SK-N-SH (cell line): ENCODE measurements around the gene FCHO1. TPM values are rescaled to one million over a fixed set of nuclear protein-coding genes. Genes with fewer than 3 reads are reported as not detected.

Experiments used
- CTCF ChIA-PET: fragments of 300-600, 350-600 bp; formaldehyde crosslinking; extraction: SDS; loops from one replicate; lab custom pipeline; 2021; lab: Yijun Ruan, JAX
- POLR2A ChIA-PET: fragments of 350-600 bp; sonication (Branson Sonifier 250); formaldehyde crosslinking; extraction: SDS; loops from one replicate; lab custom pipeline; 2020; ENCODE audit warnings: antibody characterized with exemption, inconsistent platforms; lab: Yijun Ruan, JAX
- DNase-seq: peaks from one replicate; pipeline ENCODE4 v3.0.0; 2012
- H2AFZ ChIP-seq: fragments of 200-600 bp; sonication (generic); 2 replicates; pipeline ENCODE4 v1.8.1; 2016; ENCODE audit warnings: antibody characterized with exemption, mild to moderate bottlenecking, low read depth
- H3F3A ChIP-seq: fragments of 200-600 bp; sonication (generic); replicated peaks from 2 replicates; pipeline ENCODE3; 2016; ENCODE audit warnings: antibody characterized with exemption, mild to moderate bottlenecking; ENCODE audit not compliant: insufficient read depth
- H3K27ac ChIP-seq, 2 experiments: fragments of 200-500 bp in 1 of 2; fragments of 200-600 bp in 1 of 2; sonication (Bioruptor generic) in 1 of 2; sonication (generic), shearing (Covaris generic) in 1 of 2; 2 replicates each; pipeline versions ENCODE4 v1.5.1 to v1.6.1; 2014 to 2016; ENCODE audit warnings: low read depth in 2 of 2, inconsistent platforms in 1 of 2, low read length in 1 of 2, mild to moderate bottlenecking in 1 of 2, mixed read lengths in 1 of 2
- H3K27me3 ChIP-seq: fragments of 200-600 bp; sonication (generic), shearing (Covaris generic); 2 replicates; pipeline ENCODE4 v1.6.1; 2016; ENCODE audit warnings: mixed run types; ENCODE audit not compliant: insufficient read depth
- H3K36me3 ChIP-seq, 2 experiments: fragments of 200-500 bp in 1 of 2; fragments of 200-600 bp in 1 of 2; sonication (Bioruptor generic) in 1 of 2; sonication (generic) in 1 of 2; replicated peaks in 1 of 2; 2 replicates each; pipeline versions ENCODE3 to v1.5.1; 2014 to 2016; ENCODE audit warnings: low read length in 1 of 2, mild to moderate bottlenecking in 1 of 2; ENCODE audit not compliant: insufficient read depth in 2 of 2, control insufficient read depth in 1 of 2
- H3K4me1 ChIP-seq, 2 experiments: fragments of 200-500 bp in 1 of 2; fragments of 200-600 bp in 1 of 2; sonication (Bioruptor generic) in 1 of 2; sonication (generic), shearing (Covaris generic) in 1 of 2; 2 replicates each; pipeline versions ENCODE4 v1.5.1 to v1.6.1; 2014 to 2016; ENCODE audit warnings: low read depth in 1 of 2, low read length in 1 of 2, mixed run types in 1 of 2; ENCODE audit not compliant: insufficient read depth in 2 of 2, control insufficient read depth in 1 of 2
- H3K4me2 ChIP-seq: fragments of 200-600 bp; sonication (generic), shearing (Covaris generic); 2 replicates; pipeline ENCODE4 v1.6.1; 2017; ENCODE audit warnings: mixed run types
- H3K4me3 ChIP-seq, 2 experiments: fragments of 200-500 bp in 1 of 2; fragments of 200-600 bp in 1 of 2; sonication (Bioruptor generic) in 1 of 2; sonication (generic), shearing (Covaris generic) in 1 of 2; 2 replicates each; pipeline versions ENCODE4 v1.5.1 to v1.8.1; 2014 to 2016; ENCODE audit warnings: low read depth in 2 of 2, inconsistent platforms in 1 of 2, low read length in 1 of 2, mild to moderate bottlenecking in 1 of 2, mixed read lengths in 1 of 2, moderate library complexity in 1 of 2
- H3K79me2 ChIP-seq: fragments of 200-600 bp; sonication (generic); 2 replicates; pipeline ENCODE4 v1.8.1; 2017; ENCODE audit warnings: mild to moderate bottlenecking; ENCODE audit not compliant: insufficient read depth
- H3K9ac ChIP-seq: fragments of 200-600 bp; sonication (generic); 2 replicates; pipeline ENCODE4 v1.6.1; 2017; ENCODE audit warnings: mixed run types
- H3K9me2 ChIP-seq: fragments of 200-600 bp; sonication (generic); 2 replicates; pipeline ENCODE4 v1.6.1; 2017; ENCODE audit warnings: mixed run types
- H3K9me3 ChIP-seq: fragments of 200-600 bp; sonication (generic); 2 replicates; pipeline ENCODE4 v1.6.1; 2017; ENCODE audit warnings: mixed run types, mild to moderate bottlenecking, moderate library complexity
- H4K20me1 ChIP-seq: fragments of 200-600 bp; sonication (generic); 2 replicates; pipeline ENCODE4 v1.6.1; 2017; ENCODE audit warnings: mild to moderate bottlenecking, mixed run types; ENCODE audit not compliant: insufficient read depth
- CHD2 ChIP-seq: fragments of 150-350 bp; IDR thresholded peaks from 2 replicates; pipeline ENCODE4 v1.6.1; 2018; ENCODE audit warnings: low read length; ENCODE audit not compliant: partially characterized antibody
- EZH2phosphoT487 ChIP-seq: fragments of 200-600 bp; sonication (generic); IDR thresholded peaks from 2 replicates; pipeline ENCODE4 v1.6.1; 2017; ENCODE audit warnings: low read depth, mixed run types, mild to moderate bottlenecking, antibody characterized with exemption, moderate library complexity, borderline replicate concordance
- FOXJ3 ChIP-seq: sonication (generic); formaldehyde crosslinking; IDR thresholded peaks from 2 replicates; pipeline ENCODE4 v1.5.1; 2020; ENCODE audit warnings: mild to moderate bottlenecking, missing genetic modification reagents
- MAX ChIP-seq: IDR thresholded peaks from 2 replicates; pipeline ENCODE4 v1.4.0; 2012; ENCODE audit warnings: low read depth
- NRF1 ChIP-seq: IDR thresholded peaks from 2 replicates; pipeline ENCODE4 v1.6.1; 2012; ENCODE audit warnings: low read depth, mild to moderate bottlenecking, low read length
- PBX3 ChIP-seq: IDR thresholded peaks from 2 replicates; pipeline ENCODE4; 2012
- RCOR1 ChIP-seq: fragments of 150-350 bp; IDR thresholded peaks from 2 replicates; pipeline ENCODE4 v1.6.1; 2017; ENCODE audit warnings: antibody characterized with exemption, low read length
- RFX5 ChIP-seq: IDR thresholded peaks from 2 replicates; pipeline ENCODE4 v1.6.1; 2012; ENCODE audit warnings: mild to moderate bottlenecking, improper control_type of control experiment, low read length
- TCF12 ChIP-seq: IDR thresholded peaks from 2 replicates; pipeline ENCODE4 v1.4.0; 2012
- WGBS: methylation state at CpG from one replicate; pipeline ENCODE4 v1.1.6; 2017; ENCODE audit warnings: low lambda C conversion rate; 5-methylcytosine and 5-hydroxymethylcytosine counted together
- polyA plus RNA-seq, 3 experiments: library from polyadenylated mRNA; depleted of rRNA; stranded (reverse); fragments of >200 nt; gene quantifications; 2 replicates each; pipeline ENCODE4 v1.2.3, GENCODE V29; 2012

Gene FCHO1
- polyA plus RNA-seq, 1 of the 3 experiments (the other 2 are of a cell fraction): 0.71 TPM

GRCh38 chr19:17747205-17748098 is 3.8 kb upstream of the FCHO1 start:
- H3K4me2 ChIP-seq: peak overlapping the region; percentile 84
- no peaks in the 10 kb centered on the region for H4K20me1 ChIP-seq
- H3K4me1 ChIP-seq: peaks cover 0 to 4% of the 10 kb centered on the region in 2 experiments; a peak in 1 of 4 replicates
- no peak overlapping the region for H3K9ac ChIP-seq
- H3K27ac ChIP-seq: no peak overlapping the region; a peak in 1 of 4 replicates
- peak; percentile 84 for TF ChIP-seq PBX3
- no peak for TF ChIP-seq EZH2phosphoT487
- TF ChIP-seq MAX: peak; percentile 77
- 0 out of 2 replicates have a peak, but pooled peaks have one; percentile 33 for TF ChIP-seq RFX5
- peak; percentile 37 for TF ChIP-seq CHD2
- 0 out of 2 replicates have a peak, but pooled peaks have one; percentile 26 for TF ChIP-seq NRF1
- TF ChIP-seq RCOR1: no peak; the same call in 1 of the 2 replicates
- TF ChIP-seq, all 33 proteins: peak for 5
- Histone ChIP-seq H3K36me3 (no peaks in the 10 kb centered on the region), H3K27me3 (no peaks in the 10 kb centered on the region), H3K9me3 (no peaks in the 10 kb centered on the region), H3K79me2 (no peaks in the 10 kb centered on the region), H3F3A (peaks cover 6% of the 10 kb centered on the region), H2AFZ (peak overlapping the region; percentile 79), H3K9me2 (no peaks in the 10 kb centered on the region), H3K4me3 (peak overlapping the region; percentile 59 to 65)
- 5% methylated on average over 23 of the region's 75 CpGs for WGBS
- ChIA-PET CTCF (interaction anchor here (0.7 to 1.5 kb wide), 4 partner anchors 17 to 112 kb away, joined by 3 read pairs; partner anchors contain the start of gene RPL18A), POLR2A (interaction anchor here (0.7 to 1.4 kb wide), 2 partner anchors 14 to 15 kb away, joined by 3 to 5 read pairs; no protein-coding TSS in a partner anchor)
- peak; percentile 100 for DNase-seq

GRCh38 chr19:17748884-17749638 is 2.2 kb upstream of the FCHO1 start:
- POLR2A ChIA-PET: interaction anchor here (0.9 kb wide), 1 partner anchor 110 kb away, joined by 4 read pairs; the partner anchor contains the start of gene RPL18A
- no peaks in the 10 kb centered on the region for H4K20me1 ChIP-seq
- no peak overlapping the region for H3K9ac ChIP-seq
- H3K9me2 ChIP-seq: no peaks in the 10 kb centered on the region
- no peak for DNase-seq
- peaks cover 0 to 4% of the 10 kb centered on the region in 2 experiments; a peak in 1 of 4 replicates for H3K4me1 ChIP-seq
- no peaks in the 10 kb centered on the region for H3K9me3 ChIP-seq
- H3F3A ChIP-seq: peaks cover 6% of the 10 kb centered on the region
- 54% methylated on average over 2 of the region's 6 CpGs for WGBS
- H2AFZ ChIP-seq: no peak overlapping the region
- no peaks in the 10 kb centered on the region for H3K27me3 ChIP-seq
- H3K27ac ChIP-seq: no peak overlapping the region
- H3K79me2 ChIP-seq: no peaks in the 10 kb centered on the region
- no peak overlapping the region for H3K4me3 ChIP-seq
- no peaks in the 10 kb centered on the region for H3K36me3 ChIP-seq
- CTCF ChIA-PET: interaction anchor here (0.9 to 1.3 kb wide), 3 partner anchors 25 to 56 kb away, joined by 3 to 4 read pairs (median 3); no protein-coding TSS in a partner anchor
- no peak overlapping the region for H3K4me2 ChIP-seq
- TF ChIP-seq TCF12 (no peak), FOXJ3 (no peak), MAX (no peak)
